CD4-positive, alpha-beta T cell treated with Interleukin-17A for 1 hour (primary cell): ENCODE results near the gene MMP26.
"Not testable (repeated sequence)": the region's sequence is repeated elsewhere in the genome, so short reads cannot be mapped to it uniquely, and the experiment has no call there.

ENCODE experiments used
- DNase-seq: peaks from one replicate; pipeline ENCODE4 v3.0.0-alpha.2; 2020

MMP26 gene

DNA sequence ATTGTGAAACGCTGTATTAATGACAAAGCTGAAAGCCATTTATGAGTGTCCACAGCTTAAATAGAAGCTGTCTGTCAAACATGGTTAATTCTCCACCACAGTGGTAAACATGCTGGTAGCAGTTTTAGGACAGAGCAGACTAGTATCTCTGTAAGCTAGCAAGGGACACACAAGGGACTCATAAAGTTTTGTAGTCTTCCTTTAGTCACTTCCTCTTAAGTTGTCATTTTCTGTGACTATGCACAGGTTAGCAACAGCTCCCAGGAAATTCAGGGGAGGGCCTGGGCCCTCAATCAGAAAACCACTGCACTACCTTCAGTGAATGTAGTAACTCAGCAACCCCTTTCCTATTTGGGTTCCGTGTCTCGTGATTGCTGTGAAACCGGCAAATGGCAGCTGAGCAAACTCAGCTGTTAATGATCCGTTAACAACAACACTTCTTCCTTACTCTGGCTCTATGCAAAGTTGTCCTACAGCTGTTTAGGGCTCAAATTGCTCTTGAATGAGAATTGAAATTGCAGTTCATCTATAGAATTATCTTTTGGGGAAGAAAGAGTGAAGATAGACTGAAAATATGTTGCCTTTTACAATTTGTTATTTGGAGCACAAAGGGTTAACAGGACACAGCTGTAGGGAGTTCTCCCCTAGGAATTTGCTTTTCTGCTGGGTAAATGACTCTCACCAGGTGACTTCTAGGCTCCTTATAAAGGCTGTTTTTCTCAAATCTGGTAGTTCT, at the start of gene MMP26:
MMP26 (plus strand) TSS at position 731 of the 736 bp plus-strand sequence.
- no peak for DNase-seq

DNA sequence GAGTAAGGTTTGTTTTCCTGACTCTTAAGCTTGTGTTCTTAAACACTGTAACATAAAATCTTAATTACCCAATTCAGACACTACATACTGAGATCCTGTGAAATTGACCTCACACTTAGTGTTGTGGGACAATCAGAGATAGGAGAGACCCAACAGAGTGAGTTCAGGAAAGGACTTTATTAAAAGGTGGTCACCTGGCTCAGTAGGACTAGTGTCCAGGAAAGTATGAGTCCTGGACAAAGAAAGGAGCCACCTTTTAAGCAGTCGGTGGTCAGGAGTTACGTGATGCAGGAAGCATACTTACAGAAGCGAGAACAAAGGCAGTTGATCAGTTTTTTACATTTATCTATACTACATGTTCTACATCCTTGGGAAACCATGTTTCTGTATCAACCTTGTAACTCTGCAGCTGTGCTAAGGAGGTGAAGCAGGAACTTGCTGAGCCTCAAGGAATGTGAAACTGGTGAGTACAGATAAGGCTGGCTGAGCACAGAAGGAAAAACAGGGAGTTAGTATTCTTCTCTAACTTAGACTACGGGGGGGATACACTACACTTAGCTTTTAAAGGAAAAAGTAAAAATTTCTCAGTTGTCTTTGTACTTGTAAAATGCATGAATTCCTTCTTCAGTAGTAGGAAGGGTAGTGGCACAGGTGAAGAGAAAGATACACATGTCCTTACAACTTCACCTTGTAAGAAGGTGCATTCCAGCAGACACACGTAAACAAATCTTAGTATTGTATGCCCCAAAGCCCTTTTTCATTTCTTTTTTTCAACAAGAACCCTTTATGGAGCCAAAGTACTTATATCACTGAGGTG, 45.7 kb upstream of the MMP26 start:
- no peak for DNase-seq

DNA sequence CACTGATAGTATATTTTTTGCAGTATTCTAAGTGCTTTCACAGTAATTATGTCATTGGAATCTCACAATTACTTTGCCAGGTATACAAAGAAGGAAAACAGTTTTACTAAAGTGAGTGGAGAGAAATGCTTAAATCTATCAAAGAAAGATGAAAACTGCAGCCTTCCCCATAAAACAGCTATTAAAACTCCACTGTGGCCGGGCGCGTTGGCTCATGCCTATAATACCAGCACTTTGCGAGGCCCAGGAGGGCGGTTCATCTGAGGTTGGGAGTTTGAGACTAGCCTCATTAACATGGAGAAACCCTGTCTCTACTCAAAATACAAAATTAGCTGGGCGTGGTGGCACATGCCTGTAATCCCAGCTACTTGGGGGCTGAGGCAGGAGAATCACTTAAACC, 41.7 kb upstream of the MMP26 start:
- no peak for DNase-seq

DNA sequence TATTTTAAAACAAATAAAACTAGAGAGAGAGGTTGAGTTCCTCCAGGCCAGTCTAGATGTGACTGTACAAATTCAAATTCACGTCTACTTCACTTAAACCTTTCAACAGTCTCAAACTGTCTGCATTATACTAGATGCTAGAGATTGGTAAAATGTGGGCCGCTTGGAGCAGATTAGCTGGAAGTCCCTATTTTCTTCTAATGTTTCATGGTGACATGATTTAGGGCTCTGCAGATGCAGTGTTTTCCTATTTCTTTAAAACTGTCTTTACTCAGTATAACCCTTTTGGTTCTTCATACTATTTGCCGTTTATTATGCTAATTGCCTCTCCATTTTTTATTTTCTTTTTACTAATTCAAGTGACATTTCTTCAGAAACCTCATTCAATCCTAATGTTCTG, 40.4 kb upstream of the MMP26 start:
- no peak for DNase-seq

GRCh38 chr11:4664786-4665185, 39.8 kb upstream of the MMP26 start:
- no peak for DNase-seq

GRCh38 chr11:4665424-4665823, 39.2 kb upstream of the MMP26 start:
- no peak for DNase-seq

DNA sequence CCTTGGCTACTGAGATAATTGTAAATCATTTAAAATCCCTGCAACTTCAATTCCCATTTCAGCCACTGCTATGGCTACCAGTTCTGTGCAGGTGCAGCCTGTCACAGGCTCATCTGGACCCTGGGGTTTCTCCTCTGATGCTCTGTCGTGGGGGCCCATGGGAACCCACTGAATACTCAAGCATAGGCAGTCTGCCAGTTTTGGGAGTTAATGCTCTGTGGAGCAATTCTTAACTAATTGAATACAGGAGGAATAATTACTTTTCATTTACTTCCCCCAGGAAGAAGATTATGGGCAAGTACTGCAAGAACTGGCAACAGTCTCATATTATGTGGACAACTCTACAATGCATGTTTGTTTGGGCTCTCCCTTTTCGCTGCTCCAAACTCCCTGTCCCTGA, 32.8 kb upstream of the MMP26 start:
- DNase-seq, result no peak

GRCh38 chr11:4672470-4672869, 32.1 kb upstream of the MMP26 start:
- no peak for DNase-seq

DNA sequence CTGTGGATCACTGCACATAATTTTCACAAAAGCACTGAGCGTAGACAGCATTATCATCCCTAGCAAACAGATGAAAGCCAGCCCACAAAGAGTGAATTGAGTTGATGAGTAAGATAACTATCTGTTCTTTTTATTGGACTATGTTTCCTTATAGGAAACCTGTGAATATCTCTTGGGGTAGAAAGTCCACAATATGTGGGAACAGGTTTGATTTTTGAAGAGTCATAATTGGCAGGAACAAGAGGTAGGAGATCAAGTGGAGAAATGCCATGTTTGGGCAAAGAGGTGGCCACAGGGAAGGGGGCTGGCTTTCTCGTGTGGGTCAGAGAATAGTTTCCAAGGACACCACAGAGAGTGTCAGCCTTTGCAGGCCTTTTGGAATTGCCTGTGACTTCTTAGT, 30.8 kb upstream of the MMP26 start:
- DNase-seq, result no peak

DNA sequence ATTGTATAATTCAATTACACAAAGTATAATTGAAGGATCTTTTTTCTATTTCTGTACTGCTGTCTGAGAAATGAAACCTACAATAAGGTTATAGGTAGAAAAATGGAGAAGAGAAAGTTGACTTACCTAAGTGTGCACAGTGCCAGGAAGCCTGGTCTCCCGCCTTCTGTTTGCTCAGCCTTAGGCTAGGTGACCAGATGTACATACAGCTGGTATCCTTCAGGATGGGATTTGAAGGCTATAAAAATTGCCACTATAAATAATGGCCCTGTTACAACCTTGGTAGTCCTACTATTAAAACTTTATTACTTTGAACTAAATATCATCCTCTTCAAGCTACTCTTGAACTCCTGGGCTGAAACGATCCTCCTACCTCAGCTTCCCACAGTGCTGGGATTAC, 26.6 kb upstream of the MMP26 start:
- DNase-seq, result no peak

DNA sequence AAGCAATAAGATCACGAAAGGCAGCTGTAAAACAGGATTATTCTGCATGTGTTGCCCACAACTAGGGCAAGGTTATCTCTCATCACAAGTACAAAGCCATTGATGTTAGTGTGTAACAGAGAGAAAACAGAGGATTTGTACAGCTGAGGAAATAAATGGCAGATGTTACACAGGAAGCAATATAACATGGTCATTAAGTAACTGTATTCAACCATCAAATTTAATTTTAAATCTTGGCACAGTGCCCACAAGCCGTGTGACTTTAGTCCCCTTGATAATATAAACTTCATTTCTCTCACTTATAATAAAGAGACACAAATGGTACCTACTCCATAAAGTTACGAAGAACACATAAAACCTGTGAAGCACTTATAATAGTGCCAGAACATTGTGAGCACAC, 24.2 kb upstream of the MMP26 start:
- no peak for DNase-seq

- DNase-seq, result no peak
Observed at GRCh38 chr11:4682623-4683419, 21.8 kb upstream of the MMP26 start.

DNA sequence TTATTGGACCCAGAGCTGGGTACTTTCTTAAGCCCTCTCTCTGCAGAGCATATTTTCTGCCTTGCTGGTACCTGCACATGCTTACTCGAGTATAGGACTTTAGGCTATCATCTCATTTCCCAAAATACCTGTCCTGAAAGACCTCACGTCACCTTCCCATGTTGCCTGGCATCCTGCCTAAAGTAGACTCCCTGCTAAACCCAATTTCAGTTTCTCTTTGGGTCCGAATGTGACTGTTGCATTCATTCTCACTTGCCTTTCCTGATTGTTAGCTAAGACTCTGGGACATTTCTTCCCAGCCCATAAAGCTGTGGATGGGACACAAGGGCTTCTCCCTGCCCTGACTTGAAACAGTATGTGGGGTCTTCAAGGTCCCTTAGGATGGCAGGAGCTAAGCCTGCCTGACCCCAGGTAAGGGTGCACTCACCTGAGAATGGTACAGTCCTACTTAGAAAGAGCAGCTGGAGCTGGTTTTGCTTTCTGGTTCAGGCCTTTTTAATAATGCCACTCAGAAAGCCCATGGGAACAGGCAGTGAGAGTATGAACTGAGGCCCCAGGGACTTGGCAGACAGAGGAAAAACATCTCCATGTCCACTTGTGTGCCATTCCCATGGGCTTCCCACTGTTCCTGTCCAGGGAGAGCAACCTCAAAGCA, 19.8 kb upstream of the MMP26 start:
- no peak for DNase-seq

DNA sequence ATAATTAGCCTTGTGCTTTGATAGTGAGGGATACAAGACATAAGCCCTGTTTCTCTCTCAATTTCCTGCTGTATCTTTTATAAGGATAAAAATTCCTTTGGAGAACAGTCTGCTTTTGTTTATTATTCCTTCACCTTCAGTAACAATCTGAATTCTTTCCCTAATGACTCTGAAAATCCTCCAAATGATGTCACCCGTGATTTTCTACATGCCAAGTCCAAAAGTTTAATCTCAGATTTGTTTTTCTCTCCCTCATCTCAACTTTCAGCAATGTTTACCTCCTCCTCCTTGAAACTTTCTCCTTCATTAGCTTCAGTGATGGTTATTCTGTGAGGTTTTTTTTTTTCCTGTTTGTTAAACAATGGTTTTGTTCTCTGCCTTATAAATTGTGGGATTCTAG, 9.1 kb upstream of the MMP26 start:
- no peak for DNase-seq

DNA sequence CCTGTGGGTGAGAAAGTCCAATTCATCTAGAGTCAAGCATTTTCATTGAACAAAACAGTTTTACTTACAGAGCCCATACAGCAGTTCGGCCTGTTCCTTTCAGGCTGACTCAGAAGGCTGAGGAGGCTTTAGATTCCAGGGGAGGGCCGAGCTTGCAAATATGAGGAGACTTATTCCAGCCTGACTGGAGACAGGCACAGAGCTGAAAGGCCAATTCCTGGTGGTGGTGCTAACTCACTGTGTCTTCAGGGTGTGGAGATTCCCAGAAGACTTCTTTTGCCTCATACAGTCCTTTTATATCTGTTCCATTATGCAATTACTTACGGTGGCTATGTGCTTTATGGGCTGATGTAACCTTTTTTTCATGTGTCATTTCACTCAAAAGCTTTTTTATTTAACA, 7.0 kb upstream of the MMP26 start, which contains the start of gene OR51E2:
OR51E2 (minus strand) TSS at position 269 of the 400 bp plus-strand sequence. CDS start 15,142 bp downstream, outside the sequence.
- DNase-seq, result no peak

DNA sequence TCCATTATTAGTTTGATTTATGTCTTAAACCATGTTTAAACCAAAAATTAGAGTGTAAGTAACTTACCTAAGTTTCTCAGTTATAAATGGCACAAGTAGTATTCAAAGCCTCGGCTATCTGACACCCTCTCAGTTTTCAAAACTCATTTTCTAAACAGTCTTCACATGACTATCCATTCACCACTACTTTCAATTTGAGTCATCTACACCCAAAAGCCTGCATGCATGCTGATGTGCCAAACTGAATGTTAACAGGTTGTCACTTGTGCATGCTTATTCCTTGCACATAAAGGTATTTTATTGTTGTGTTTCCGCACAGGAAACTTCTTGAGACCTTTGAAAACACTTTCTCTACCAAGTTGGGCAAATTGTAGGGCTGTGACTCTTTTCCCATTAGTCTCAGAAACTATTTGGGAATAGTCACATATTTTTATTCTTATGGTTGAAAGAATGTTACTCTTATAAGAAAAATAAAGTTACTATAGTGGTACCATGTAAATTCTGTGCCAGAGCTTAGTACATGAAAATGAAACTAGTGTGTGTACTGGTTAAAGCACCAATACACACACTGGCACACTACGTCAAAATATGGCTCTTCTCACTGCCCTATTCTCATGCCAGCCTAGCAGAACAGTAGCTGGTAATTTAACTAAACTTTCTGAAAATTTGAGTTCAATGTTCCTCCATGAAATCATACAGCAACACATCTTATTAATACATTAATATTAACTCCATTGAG, 4.7 kb upstream of the MMP26 start:
- DNase-seq, result peak; percentile 3

DNA sequence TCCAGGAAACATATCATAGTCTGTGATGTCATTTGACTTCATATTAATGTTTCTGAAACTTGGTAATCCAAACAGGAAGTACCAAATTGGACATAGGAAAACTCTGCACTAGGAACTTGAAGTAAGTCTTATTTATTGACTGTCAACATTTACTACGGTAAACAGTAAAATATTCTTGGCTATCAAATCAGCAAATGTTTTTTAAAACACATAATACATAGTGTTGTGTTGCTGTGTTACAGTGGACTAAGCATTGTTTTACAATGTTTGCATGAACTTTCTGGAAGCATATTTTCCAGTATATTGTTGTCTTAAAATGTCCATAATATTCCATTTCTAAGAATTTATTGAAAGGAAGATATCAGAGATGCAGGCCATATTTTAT, 4.2 kb upstream of the MMP26 start:
- no peak for DNase-seq

- no peak for DNase-seq
Observed at GRCh38 chr11:4704790-4705334, 278 bp downstream of the MMP26 start.

- no peak for DNase-seq
Observed at GRCh38 chr11:4713241-4713640, 8.7 kb downstream of the MMP26 start.

- no peak for DNase-seq
Observed at GRCh38 chr11:4714300-4714699, 9.7 kb downstream of the MMP26 start.

DNA sequence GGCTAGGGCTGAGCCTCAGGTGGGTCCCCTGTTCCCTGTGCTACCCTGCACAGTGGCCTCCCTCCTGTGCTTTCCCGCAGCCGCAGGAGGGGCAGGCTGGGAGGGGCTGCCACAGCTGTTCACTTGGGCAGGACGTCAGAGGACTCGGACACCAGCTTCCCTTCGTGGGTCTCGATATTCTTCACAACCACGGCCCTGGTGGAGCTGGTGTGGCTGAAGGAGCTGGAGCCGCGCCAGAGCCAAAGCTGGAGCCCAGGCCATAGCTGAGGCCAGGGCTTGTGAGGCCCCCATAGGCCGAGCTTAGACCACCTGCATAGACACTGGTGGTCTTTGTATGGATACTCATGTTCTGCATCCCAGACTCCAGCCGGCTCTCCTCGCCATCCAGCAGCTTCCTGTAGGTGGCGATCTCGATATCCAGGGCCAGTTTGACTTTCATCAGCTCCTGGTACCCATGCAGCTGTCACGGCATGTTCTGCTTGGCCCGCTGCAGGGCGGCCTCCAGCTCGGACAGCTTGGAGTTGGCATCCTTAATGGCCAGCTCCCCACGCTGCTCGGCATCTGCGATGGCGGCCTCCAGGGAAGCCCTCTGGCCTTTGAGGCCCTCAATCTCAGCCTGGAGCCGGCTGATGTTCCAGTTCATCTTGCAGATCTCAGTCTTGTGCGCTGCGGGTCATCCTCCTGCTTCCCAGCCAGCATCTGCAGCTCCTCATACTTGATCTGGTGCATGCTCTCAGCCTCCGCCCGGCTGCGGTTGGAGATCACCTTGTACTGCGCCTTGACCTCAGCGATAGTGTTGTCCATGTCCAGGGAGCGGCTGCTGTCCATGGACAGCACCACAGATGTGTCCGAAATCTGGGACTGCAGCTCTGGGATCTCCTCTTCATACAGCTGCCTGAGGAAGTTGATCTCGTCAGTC, 18.3 kb downstream of the MMP26 start:
- DNase-seq, result not testable (repeated sequence)
